Measurements from ENCODE around the gene TMIGD3.

DNA sequence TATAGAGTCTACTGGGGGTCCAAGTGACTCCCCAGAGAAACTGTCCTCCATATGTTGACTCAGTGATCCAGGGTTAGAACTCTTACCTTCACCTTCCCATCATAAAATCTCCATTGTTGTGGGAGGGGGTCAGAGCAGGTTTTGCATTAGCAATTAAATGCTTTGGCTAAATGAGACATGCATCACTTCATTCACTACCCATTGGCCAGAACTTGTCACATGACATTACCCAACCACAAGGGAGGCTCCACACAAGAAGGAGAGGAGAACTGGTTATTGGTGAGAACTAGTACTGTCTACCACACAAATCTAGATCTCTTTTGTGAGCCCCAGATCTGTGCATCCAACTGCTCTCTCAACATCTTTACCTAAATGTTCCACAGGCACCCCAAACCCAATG, 33.9 kb downstream of the TMIGD3 start:
- TF ChIP-seq POLR2A (IDR thresholded peaks at IDR 0.05; ENCODE audit: low read depth, low read length) (no peak), TAF1 (IDR thresholded peaks at IDR 0.05; ENCODE audit: low read depth, low read length) (no peak), PAX5 (IDR thresholded peaks at IDR 0.05; ENCODE audit: insufficient read depth, low read length, severe bottlenecking) (no peak), POLR2AphosphoS5 (IDR thresholded peaks at IDR 0.05; ENCODE audit: low read depth, low read length) (no peak), SPI1 (IDR thresholded peaks at IDR 0.05; ENCODE audit: low read depth, low read length) (no peak)
